Smooth muscle cell (in vitro differentiated cells): ENCODE measurements around the gene LAMTOR4. TPM values are rescaled to one million over a fixed set of nuclear protein-coding genes. Genes with fewer than 3 reads are reported as not detected.

Experiments
- DNase-seq: peaks from one replicate; lab custom pipeline; 2025; ENCODE audit not compliant: unreplicated experiment; lab: John Stamatoyannopoulos, UW
- H2AFZ ChIP-seq: fragments of 200-600 bp; sonication (generic); 2 replicates; pipeline ENCODE4 v1.6.0; 2016; ENCODE audit warnings: antibody characterized with exemption, low read depth, mild to moderate bottlenecking
- H3F3A ChIP-seq: fragments of 200-600 bp; sonication (generic); 2 replicates; pipeline ENCODE4 v1.6.0; 2017; ENCODE audit warnings: antibody characterized with exemption, low read depth
- H3K27ac ChIP-seq: fragments of 200-600 bp; sonication (generic); 2 replicates; pipeline ENCODE4 v1.5.1; 2016; ENCODE audit warnings: low read depth, mild to moderate bottlenecking
- H3K27me3 ChIP-seq: fragments of 200-600 bp; sonication (generic); 2 replicates; pipeline ENCODE4 v1.6.1; 2016; ENCODE audit warnings: low read depth, mild to moderate bottlenecking
- H3K36me3 ChIP-seq: fragments of 200-600 bp; sonication (generic); 2 replicates; pipeline ENCODE4 v1.5.1; 2016; ENCODE audit warnings: low read depth
- H3K4me1 ChIP-seq: fragments of 200-600 bp; sonication (generic); 2 replicates; pipeline ENCODE4 v1.5.1; 2016; ENCODE audit warnings: low read depth
- H3K4me2 ChIP-seq: fragments of 200-600 bp; sonication (generic); 2 replicates; pipeline ENCODE4 v1.6.0; 2016; ENCODE audit warnings: mild to moderate bottlenecking
- H3K4me3 ChIP-seq: fragments of 200-600 bp; sonication (generic); 2 replicates; pipeline ENCODE4 v1.5.1; 2016; ENCODE audit warnings: mild to moderate bottlenecking
- H3K79me2 ChIP-seq: fragments of 200-600 bp; sonication (generic); 2 replicates; pipeline ENCODE4 v1.6.0; 2016; ENCODE audit warnings: low read depth, mild to moderate bottlenecking
- H3K9ac ChIP-seq: fragments of 200-600 bp; sonication (generic); 2 replicates; pipeline ENCODE4 v1.6.0; 2016; ENCODE audit warnings: low read depth
- H3K9me3 ChIP-seq: fragments of 200-600 bp; sonication (generic); replicated peaks from 2 replicates; pipeline ENCODE4 v1.5.1; 2016; ENCODE audit warnings: low read depth
- H4K20me1 ChIP-seq: fragments of 200-600 bp; sonication (generic); 2 replicates; pipeline ENCODE4 v1.6.0; 2016; ENCODE audit warnings: low read depth
- CTCF ChIP-seq: fragments of 200-600 bp; sonication (generic); IDR thresholded peaks from 2 replicates; pipeline ENCODE4 v1.5.1; 2017; ENCODE audit warnings: borderline replicate concordance, mild to moderate bottlenecking, antibody characterized with exemption; ENCODE audit not compliant: insufficient read depth, poor library complexity, severe bottlenecking
- WGBS: methylation state at CpG from one replicate; pipeline ENCODE4 v1.1.7; 2016; ENCODE audit warnings: low lambda C conversion rate; 5-methylcytosine and 5-hydroxymethylcytosine counted together
- polyA plus RNA-seq: library from polyadenylated mRNA; unstranded; fragments of >200 nt; fragmentation: Nextera tagmentation; extraction: Ambion mirVana; gene quantifications from 2 replicates; pipeline ENCODE4 v1.2.1, GENCODE V29; 2016
- total RNA-seq: library from RNA; depleted of rRNA; stranded (reverse); fragments of >200 nt; gene quantifications from 2 replicates; pipeline ENCODE4 v1.2.3, GENCODE V29; 2014

LAMTOR4 gene
- total and polyA plus RNA-seq, 2 experiments from 2014 or later: 108 to 203 TPM

GRCh38 chr7:100122067-100122466 lies 26.7 kb upstream of the LAMTOR4 start:
- H3K9me3 ChIP-seq: no peaks in the 10 kb centered on the region
- DNase-seq: no peak
- H3K4me3 ChIP-seq: no peak overlapping the region
- H3K27me3 ChIP-seq: no peaks in the 10 kb centered on the region
- peaks cover 15% of the 10 kb centered on the region for H3K4me1 ChIP-seq
- peaks cover 9% of the 10 kb centered on the region for H3F3A ChIP-seq
- no peak overlapping the region for H3K4me2 ChIP-seq
- no peak for TF ChIP-seq CTCF
- H3K27ac ChIP-seq: no peak overlapping the region
- H3K9ac ChIP-seq: no peak overlapping the region
- no peak overlapping the region for H2AFZ ChIP-seq
- no peaks in the 10 kb centered on the region for H3K36me3 ChIP-seq
- WGBS: 78% methylated on average over 13 of the region's 13 CpGs
- peaks cover 18% of the 10 kb centered on the region for H3K79me2 ChIP-seq
- no peaks in the 10 kb centered on the region for H4K20me1 ChIP-seq

GRCh38 chr7:100122568-100122967 lies 26.1 kb upstream of the LAMTOR4 start:
- peaks cover 15% of the 10 kb centered on the region for H3K4me1 ChIP-seq
- peaks cover 18% of the 10 kb centered on the region for H3K79me2 ChIP-seq
- no peaks in the 10 kb centered on the region for H4K20me1 ChIP-seq
- 100% methylated on average over 1 of the region's 1 CpG for WGBS
- TF ChIP-seq CTCF: no peak
- H3K36me3 ChIP-seq: no peaks in the 10 kb centered on the region
- H3F3A ChIP-seq: peaks cover 9% of the 10 kb centered on the region
- H3K9ac ChIP-seq: no peak overlapping the region
- no peaks in the 10 kb centered on the region for H3K27me3 ChIP-seq
- DNase-seq: no peak
- no peaks in the 10 kb centered on the region for H3K9me3 ChIP-seq
- no peak overlapping the region for H3K4me2 ChIP-seq
- H3K4me3 ChIP-seq: no peak overlapping the region
- no peak overlapping the region for H3K27ac ChIP-seq
- H2AFZ ChIP-seq: no peak overlapping the region

GRCh38 chr7:100124301-100125230 lies 24.2 kb upstream of the LAMTOR4 start:
- Histone ChIP-seq H3K4me1 (peaks cover 9% of the 10 kb centered on the region), H3K27ac (no peak overlapping the region), H3K27me3 (no peaks in the 10 kb centered on the region), H3F3A (peaks cover 9% of the 10 kb centered on the region), H4K20me1 (no peaks in the 10 kb centered on the region), H3K79me2 (peaks cover 10% of the 10 kb centered on the region), H3K9ac (no peak overlapping the region), H2AFZ (no peak overlapping the region), H3K9me3 (no peaks in the 10 kb centered on the region), H3K4me2 (no peak overlapping the region), H3K36me3 (no peaks in the 10 kb centered on the region), H3K4me3 (no peak overlapping the region)
- no peak for DNase-seq
- no peak for TF ChIP-seq CTCF
- 96% methylated on average over 4 of the region's 4 CpGs for WGBS
